Kidney (tissue), 14 donors: ENCODE measurements around the gene C17orf113. TPM values are rescaled to one million over a fixed set of nuclear protein-coding genes. Genes with fewer than 3 reads are reported as not detected.

Experiments used
- DNase-seq, 5 donors: peaks; one replicate each; pipeline ENCODE4 v3.0.0-alpha.2; 2013 to 2020
- FAIRE-seq: peaks from 2 replicates; lab custom pipeline; 2012; peaks lifted over from hg19 to GRCh38; lab: Jason Lieb, UNC
- H3K27ac ChIP-seq, 2 donors: one replicate each; pipeline ENCODE4 v1.7.0; 2013; ENCODE audit warnings: low read depth in 2 of 2, low read length in 2 of 2, inconsistent platforms in 1 of 2
- H3K27me3 ChIP-seq: one replicate; pipeline ENCODE4 v1.7.1; 2013; ENCODE audit warnings: low read length, inconsistent platforms; ENCODE audit not compliant: control insufficient read depth, insufficient read depth
- H3K36me3 ChIP-seq, 3 donors: one replicate each; pipeline versions ENCODE4 v1.7.0 to v1.7.1; 2013; ENCODE audit warnings: low read length in 3 of 3, control low read depth in 1 of 3, inconsistent platforms in 1 of 3; ENCODE audit not compliant: insufficient read depth in 3 of 3, control insufficient read depth in 2 of 3
- H3K4me1 ChIP-seq, 3 donors: one replicate each; pipeline versions ENCODE4 v1.7.0 to v1.7.1; 2013; ENCODE audit warnings: low read length in 3 of 3, inconsistent platforms in 1 of 3, low read depth in 1 of 3; ENCODE audit not compliant: control insufficient read depth in 2 of 3, insufficient read depth in 2 of 3
- H3K4me3 ChIP-seq, 3 donors: one replicate each; pipeline versions ENCODE4 v1.7.0 to v1.8.1; 2013; ENCODE audit warnings: low read length in 3 of 3, control low read depth in 1 of 3, inconsistent platforms in 1 of 3
- H3K9ac ChIP-seq, 3 donors: one replicate each; pipeline versions ENCODE4 v1.7.0 to v1.7.1; 2013; ENCODE audit warnings: low read length in 3 of 3, control low read depth in 1 of 3, inconsistent platforms in 1 of 3
- H3K9me3 ChIP-seq, 3 donors: one replicate each; pipeline versions ENCODE4 v1.7.0 to v1.7.1; 2013; ENCODE audit warnings: low read length in 3 of 3, control low read depth in 1 of 3, inconsistent platforms in 1 of 3; ENCODE audit not compliant: control insufficient read depth in 2 of 3, insufficient read depth in 1 of 3
- CTCF ChIP-seq: IDR thresholded peaks from 3 replicates; pipeline ENCODE4 v1.5.1; 2012; ENCODE audit warnings: mild to moderate bottlenecking, moderate library complexity, borderline replicate concordance; ENCODE audit not compliant: insufficient read depth; ENCODE audit errors: extremely low read depth
- intact Hi-C: fragments of 100-400 bp; cut with DNase I; formaldehyde crosslinking; loops from one replicate; pipeline ENCODE4 v1.11.1; 2022
- polyA plus RNA-seq: library from polyadenylated mRNA; stranded (reverse); fragments of 350-450 nt; fragmentation: Illumina TruSeq; extraction: RNeasy Lipid Tissue Mini Kit (QIAGEN cat#74804); gene quantifications from one replicate; pipeline ENCODE4 v1.2.3, GENCODE V29; 2014; ENCODE audit warnings: low read depth, low replicate concordance; ENCODE audit not compliant: insufficient read depth
- total RNA-seq: library from RNA; stranded (reverse); fragmentation: NEBNext Ultra II Directional; extraction: Animal tissue kit (Norgen Biotek cat#: 25700); gene quantifications from one replicate; pipeline ENCODE4 v1.2.1, GENCODE V29; 2021
- donor health status: control.
- donor health status: control.
- donor health status: control.
- donor health status: control.
- donor health status: control.
- donor health status: DM: yes; HTN: yes; CAD: no.
- donor health status: Normal renal cell carcinoma (clear cell type).

C17orf113 gene
- total and polyA plus RNA-seq, 2 donors from 2014 or later, result 1.1 to 3.8 TPM

GRCh38 chr17:42090964-42091790 is 40.8 kb upstream of the C17orf113 start:
- Histone ChIP-seq H3K4me3 (no peak overlapping the region), H3K36me3 (no peaks in the 10 kb centered on the region), H3K9me3 (no peaks in the 10 kb centered on the region), H3K27ac (no peak overlapping the region), H3K4me1 (no peaks in the 10 kb centered on the region), H3K9ac (no peak overlapping the region), H3K27me3 (no peaks in the 10 kb centered on the region)
- DNase-seq (no peak), FAIRE-seq (no peak)
- intact Hi-C loops, result no loop called here
- no peak for TF ChIP-seq CTCF

- H3K27me3 ChIP-seq, result no peaks in the 10 kb centered on the region
- DNase-seq (no peak), FAIRE-seq (no peak)
- intact Hi-C loops, result no loop called here
- no peaks in the 10 kb centered on the region for H3K36me3 ChIP-seq
- H3K9ac ChIP-seq, result no peak overlapping the region
- H3K4me1 ChIP-seq, result no peaks in the 10 kb centered on the region
- TF ChIP-seq CTCF, result no peak
- no peaks in the 10 kb centered on the region for H3K9me3 ChIP-seq
- H3K4me3 ChIP-seq, result no peak overlapping the region
- no peak overlapping the region for H3K27ac ChIP-seq
These were observed 38.3 kb upstream of the C17orf113 start for GRCh38 chr17:42088736-42089135.

- no peak for DNase-seq
- FAIRE-seq, result no peak
- Histone ChIP-seq H3K4me1 (no peaks in the 10 kb centered on the region), H3K9ac (no peak overlapping the region), H3K4me3 (no peak overlapping the region), H3K27ac (no peak overlapping the region), H3K9me3 (no peaks in the 10 kb centered on the region), H3K36me3 (no peaks in the 10 kb centered on the region), H3K27me3 (no peaks in the 10 kb centered on the region)
- intact Hi-C loops, result no loop called here
- no peak for TF ChIP-seq CTCF
These were observed 37.6 kb upstream of the C17orf113 start for GRCh38 chr17:42087736-42088705.
